SK-MEL-5 (cell line): ENCODE measurements around the gene RTL1. TPM values are rescaled to one million over a fixed set of nuclear protein-coding genes. Genes with fewer than 3 reads are reported as not detected.

Source experiments
- DNase-seq: peaks from one replicate; pipeline ENCODE4 v3.0.0-alpha.2; 2016; ENCODE audit warnings: low read depth, low spot score
- in situ Hi-C: cut with HindIII; loops from 2 replicates; pipeline ENCODE4 v1.10.0; 2016; ENCODE audit warnings: low sequenced_read_pairs, high pct_unique_total_duplicates, low pct_unique_long_range_greater_than_20kb
- total RNA-seq: library from RNA; depleted of rRNA; stranded (reverse); fragments of >200 nt; shearing (Covaris generic); gene quantifications from 2 replicates; pipeline ENCODE4 v1.2.3, GENCODE V29; 2014

RTL1 gene
- total RNA-seq, 1 experiment from 2014 or later = not detected

DNA sequence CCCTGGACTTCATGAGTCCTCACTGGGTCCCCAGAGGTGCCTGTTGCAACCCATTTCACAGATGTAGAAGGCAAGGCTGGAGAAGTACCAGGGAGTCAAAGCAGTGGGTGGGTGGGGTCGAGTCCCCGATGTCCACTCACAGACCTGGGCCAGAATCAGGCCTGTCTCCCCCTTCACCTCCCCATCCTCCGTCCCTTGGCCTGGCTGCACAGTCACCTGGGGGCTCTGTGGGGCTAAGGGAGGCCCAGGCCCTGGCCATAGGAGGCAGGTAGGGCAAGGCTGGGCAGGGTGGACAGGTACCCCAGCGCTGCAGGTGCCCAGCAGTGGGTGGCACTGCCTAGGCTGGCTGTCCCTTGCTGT lies 29.5 kb downstream of the RTL1 start:
- in situ Hi-C loops = no loop called here
- no peak for DNase-seq

DNA sequence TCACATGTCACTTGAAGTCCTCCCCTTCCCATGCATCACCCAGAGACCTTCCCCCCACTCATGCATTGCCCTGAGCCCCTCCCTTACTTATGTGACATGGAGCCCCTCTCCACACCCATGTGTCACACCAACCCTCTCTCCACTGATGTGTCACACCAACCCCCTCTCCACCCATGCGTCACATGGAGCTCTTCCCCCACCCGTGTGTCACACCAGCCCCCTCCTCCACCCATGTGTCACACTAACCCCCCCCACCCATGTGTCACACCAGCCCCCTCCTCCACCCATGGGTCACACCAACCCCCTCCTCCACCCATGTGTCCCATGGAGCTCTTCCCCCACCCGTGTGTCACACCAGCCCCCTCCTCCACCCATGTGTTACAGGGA lies 30.4 kb downstream of the RTL1 start:
- in situ Hi-C loops = no loop called here
- DNase-seq = no peak

DNA sequence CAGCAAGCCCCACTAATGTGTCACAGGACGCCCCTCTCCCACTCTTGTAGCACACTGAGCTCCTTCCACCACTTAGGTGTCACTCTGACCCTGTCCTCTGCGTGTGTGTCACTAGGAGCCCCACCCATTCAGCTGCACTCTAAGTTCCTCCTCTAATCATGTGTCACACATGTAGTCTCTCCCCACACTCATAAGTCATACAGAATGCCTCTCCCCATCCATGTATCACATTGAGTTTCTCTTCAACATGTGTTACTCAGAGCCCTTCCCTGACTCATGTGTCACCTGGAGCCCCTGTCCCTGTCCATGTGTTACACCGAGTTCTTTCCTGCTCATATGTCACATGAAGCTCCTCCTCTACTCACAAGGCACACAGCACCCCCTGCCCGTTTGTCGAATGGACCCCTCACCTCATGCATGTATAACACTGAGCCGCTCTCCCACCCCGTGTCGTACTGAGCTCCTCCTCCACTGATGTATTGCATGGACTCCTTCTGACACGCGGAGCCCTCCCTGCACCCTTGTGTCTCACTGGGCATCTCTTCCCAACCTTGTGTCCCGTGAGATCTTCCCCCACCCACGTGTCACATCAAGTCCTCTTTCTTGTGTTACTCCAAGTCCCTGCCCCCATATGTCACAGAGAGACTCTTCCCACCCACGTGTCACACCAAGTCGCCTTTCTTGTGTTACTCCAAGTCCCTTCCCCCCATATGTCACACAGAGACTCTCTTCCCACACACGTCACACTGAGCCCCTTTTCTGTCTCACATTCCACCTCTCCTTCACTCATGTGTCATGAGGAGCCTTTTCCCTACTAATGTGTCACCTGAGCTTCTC lies 31.0 kb downstream of the RTL1 start:
- DNase-seq = no peak
- in situ Hi-C loops = no loop called here

DNA sequence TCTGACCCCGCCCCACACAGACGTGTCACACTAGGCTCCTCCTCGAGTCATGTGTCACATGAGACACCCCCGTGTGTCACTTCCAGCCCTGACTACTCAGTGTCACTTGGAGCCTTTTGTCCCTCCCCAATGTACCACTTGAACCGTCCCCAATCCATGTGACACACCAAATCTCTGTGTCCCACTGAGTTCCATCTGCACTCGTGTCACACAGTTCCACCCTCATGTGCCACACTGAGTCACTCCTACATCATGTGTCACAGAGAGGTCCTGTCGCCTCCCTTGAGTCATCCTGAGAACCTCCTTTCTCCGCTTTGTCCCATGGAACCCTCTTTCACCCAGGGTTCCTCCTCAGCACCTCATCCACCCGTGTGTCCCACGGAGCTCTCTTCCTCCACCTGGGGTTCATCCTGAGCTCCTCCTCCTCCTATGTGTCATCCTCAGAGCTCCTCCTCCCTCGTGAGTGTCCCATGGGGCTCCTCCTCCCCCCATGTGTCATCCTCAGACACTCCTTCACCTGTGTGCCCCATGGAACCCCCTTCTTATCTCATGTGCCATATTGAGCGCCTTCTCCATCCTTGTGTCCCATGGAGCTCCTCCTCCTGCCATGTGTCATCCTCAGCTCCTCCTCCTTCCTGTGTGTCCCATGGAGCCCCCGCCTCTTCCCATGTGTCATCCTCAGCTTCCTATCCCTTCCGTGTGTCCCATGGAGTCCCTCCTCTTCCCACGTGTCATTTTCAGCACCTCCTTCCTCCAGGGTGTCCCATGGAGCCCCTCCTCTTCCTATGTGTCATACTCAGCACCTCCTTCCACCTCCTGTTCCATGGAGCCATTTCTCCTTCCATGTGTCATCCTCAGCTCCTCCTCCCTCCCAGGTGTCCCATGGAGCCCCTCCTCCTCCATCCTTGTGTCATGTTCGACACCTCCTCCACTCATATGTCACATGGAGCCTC lies 32.0 kb downstream of the RTL1 start:
- DNase-seq = no peak

DNA sequence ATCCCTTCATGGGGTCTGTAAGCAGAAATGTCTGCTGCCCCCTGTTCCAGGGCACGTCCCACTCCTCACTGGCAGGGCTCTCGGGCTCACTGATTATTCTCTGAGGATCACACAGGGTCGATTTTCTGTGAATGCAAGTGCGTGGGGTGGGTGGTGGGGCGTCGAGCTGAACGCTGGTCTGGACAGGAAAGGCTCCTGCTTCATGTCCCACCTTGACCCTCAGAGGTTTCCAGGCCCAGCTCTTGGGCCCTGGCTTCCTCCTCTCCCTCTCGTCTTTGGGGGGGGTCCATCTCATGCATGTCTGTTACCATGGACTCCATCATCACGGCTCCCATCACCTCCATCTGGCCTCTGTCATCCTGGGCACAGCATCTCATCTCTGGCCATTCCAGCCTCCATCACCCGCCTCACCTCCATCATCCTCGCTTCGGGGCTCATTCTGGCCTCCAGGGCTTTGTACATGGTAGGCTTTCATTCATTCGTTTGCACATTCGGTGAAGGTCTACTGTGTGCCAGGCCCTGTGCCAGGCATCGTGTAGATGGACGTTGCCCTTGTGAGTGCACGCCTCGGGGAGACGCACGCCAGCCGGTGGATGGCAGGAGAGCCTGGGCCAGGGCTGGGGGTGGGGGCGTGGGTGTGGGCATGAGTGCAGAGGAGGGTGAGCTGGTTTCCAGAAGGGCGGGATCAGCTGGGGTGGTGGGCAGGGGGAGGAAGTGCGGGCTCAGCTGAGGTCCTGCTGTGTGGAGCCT lies 34.7 kb downstream of the RTL1 start:
- in situ Hi-C loops = no loop called here
- no peak for DNase-seq

More for the DNA sequence above, 32.0 kb downstream of the RTL1 start:
- in situ Hi-C loops = no loop called here

DNA sequence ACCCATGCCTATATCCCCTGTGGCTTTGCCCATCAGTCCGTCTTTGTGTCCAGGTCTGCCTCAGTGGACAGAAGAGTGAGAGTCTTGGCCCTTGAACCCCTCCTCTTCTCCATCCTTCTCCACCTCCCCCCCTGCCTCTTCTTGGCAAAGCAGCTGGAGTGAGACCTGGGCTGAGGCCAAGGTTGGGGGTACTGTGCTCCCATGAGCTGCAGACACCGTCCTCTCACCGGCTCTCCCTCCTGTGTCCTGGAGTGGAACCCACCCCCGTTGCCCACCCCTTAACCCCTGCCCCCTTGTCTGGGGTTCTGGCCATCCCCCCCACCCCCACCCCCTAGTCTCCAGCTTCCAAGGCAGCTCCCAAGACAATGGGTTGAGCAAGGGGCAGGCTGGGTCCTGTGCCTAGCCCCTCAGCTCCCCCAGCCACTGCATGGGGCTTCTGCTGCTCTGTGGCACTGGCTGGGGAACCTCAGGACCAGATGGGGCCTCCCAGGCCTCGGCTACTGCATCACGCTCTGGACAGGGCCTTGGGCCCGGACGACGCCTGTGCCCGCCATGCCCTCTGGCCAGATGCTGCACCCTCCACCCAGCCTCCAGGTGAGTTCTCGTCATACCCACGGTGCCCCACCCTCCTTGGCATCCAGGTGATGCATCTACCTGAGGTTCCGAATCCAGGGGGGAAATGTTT lies 35.7 kb downstream of the RTL1 start:
- DNase-seq = no peak
- in situ Hi-C loops = no loop called here

DNA sequence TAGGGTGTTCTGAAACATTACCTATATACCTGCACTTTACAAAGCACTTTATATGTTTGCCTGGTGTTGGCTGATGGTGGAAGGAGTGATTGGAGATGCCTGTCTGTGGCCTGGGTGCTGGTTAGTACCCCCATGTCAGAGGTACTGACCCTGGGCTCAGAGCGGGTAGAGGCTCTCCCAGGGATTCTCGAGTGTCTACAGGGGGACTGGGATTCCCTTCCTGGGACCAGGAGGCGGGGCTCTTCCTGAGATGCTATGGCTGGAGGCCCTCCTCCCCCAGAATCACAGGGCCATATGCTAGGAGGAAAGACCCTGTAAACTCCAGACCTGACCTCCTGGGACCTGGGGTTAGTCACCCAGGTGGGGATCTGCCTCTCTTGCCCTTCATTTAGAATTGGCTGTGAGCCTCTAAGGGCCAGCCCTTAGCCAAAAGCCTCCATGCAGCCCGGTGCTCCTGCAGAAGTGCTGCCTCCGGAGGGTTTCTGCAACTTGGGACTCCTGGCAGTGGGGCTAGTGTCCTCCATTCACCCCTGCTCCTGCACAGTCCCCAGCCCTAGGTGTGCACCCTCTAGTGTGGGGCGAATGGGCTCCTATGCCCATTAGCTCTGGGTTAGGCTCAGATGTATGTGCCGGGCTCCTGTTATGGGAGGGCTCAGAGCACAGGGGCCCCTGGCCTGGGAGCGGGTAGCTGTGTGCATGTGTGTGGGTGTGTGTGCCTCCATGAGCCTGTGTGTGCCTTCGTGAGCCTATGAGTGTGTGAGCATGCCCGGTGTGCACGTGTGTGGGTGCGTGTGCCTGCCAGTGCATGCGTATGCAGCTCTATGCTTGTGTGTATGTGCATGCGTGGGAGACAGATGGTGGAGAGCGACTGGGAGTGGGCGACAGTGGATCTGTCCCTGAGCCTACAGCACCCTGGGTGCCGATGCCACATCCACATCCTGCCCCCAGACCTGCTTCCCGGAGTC lies 36.6 kb downstream of the RTL1 start:
- in situ Hi-C loops = no loop called here
- no peak for DNase-seq

DNA sequence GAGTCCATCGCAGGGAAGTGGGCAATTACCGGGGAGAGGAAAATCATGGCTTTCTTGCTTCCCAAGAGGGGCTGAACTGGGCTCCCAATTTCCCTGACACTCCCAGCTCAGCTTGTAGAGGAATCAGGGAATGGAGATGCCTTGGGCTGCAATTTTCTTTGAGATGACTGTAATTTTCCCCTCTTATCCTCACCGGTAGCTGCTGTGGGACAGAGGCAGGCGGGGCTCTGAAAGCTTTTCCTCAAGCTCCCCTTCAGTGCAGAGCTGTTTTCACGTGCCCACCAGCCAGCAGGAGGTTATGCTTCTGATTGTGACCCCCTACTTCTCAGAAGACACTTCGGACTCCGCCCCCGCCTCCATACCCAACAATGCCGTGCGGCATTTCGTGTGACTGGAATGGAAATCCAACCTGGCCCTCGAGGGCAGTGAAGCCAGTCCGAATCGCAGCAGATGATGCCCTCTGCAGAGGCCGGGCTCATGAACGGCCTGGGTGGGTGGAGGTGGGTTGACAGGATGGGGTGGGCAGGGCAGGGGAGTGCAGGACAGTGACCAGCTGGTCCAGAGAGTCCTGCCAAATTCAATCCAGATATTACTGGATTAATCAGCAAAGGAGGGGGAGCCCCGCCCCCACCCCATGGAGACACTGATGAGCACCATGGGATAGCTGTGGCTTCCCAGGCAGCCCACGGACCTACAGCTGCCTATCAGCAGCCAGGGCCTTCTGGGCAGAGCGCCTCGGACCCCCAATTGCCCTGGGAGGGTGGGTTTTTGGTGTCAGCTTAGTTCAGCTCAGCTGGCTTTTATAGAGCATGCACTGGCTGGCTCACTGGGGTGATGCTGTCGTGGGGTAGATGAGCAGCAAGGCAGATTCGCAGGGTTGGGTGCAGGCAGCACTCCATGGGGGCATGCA lies 37.6 kb downstream of the RTL1 start:
- DNase-seq = no peak
- in situ Hi-C loops = no loop called here

DNA sequence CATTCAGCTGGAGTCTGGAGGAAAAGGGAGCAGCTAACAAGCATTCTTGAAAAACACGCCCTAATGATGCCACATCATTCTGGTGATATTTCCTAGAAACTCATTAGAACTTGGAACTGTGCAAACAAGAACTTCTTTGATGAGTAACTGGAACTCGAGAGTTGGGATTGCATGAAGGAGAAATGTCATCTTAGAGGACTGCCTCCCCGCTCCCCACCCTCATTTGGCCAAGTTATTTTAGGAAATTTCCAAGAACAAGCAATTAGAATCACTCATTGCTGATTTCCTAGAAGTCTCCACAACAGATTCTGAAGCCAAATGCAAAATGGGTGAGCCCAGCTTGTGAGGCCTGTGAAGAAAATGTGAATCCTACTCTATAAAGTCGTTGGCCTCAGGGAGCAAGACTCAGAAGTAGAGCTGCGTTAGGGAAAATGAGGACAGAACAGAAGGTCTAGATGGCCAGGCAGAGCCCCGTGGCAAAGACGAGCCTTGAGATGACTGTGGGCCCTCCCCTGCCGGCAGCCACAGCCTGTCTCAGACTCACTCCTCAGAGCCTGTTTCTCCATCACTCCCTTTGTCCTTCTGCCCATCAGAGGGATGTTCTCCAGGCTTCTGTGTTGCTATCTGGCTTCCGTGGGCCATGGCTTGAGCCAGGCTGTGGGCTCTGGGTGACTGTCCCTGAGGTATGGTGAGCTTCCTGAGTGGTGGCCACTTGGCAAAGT lies 38.4 kb downstream of the RTL1 start:
- no peak for DNase-seq

DNA sequence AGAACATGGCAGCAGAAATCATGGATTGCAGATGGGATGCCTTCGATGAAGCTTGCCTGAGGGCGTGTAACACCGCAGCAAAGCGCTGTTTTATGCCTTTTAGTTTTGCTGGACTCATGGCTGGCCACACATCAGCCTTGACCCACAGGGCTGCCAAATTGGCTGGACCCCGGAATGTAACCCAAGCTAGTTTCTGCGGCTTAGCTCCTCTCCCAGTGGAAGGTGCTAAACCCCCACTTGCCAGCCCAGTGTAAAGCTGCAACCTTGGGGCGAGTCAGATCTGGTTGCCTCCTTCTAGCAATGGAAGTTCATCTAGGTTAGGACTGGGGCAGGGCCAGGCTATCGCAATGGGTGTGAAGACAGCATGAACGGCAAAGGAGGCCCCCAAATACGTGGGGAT lies 39.3 kb downstream of the RTL1 start:
- in situ Hi-C loops = no loop called here
- DNase-seq = no peak

More for the DNA sequence above, 38.4 kb downstream of the RTL1 start:
- in situ Hi-C loops = no loop called here

DNA sequence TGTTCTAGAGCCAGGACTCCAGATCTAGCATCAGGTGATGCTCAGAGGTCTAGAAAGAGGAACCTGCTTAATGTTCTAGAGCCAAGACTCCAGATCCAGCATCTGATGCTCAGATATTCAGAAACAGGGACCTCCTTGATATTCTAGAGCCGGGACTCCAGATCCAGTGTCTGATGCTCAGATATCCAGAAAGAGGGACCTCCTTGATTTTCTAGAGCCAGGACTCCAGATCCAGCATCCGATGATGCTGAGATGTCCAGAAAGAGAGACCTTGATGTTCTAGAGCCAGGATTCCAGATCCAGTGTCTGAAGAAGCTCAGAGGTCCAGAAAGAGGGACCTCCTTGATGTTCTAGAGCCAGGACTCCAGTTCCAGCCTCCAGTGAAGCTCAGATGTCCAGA lies 40.7 kb downstream of the RTL1 start:
- in situ Hi-C loops = no loop called here
- no peak for DNase-seq

DNA sequence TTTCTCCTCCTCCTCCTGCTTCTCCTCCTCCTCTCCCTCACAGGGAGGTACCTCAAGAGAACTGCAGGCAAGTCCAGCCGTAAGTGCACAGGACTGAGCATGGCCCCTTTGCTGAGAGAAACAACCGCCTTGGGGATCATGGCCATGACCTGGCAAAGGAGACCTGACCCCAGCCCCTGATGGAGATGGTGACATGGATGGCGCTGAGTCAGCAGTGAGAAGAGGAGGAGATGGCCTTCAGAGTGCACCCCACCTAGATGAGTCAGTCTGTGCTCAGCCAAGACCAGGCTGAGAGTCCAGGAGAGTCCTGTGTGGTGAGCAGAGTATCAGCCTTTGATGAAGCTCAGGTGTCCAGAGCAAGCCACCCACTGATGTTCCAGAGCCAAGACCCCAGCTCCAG lies 41.2 kb downstream of the RTL1 start:
- in situ Hi-C loops = no loop called here
- DNase-seq = no peak

DNA sequence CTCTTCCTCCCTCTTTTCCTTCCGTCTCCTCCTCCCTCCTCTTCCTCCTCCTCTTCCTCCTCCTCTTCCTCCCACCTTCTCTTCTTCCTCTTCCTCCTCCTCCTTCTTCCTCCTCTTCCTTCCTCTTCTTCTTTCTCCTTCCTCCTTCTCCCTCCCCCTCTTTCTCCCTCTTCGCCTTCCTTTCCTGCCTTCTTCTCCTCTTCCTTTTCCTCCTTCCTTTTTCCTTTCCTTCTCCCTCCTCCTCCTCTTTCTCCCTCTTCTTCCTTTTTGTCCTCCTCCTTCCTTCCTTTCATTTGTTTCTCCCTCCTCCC lies 41.6 kb downstream of the RTL1 start:
- in situ Hi-C loops = no loop called here
- DNase-seq = no peak

DNA sequence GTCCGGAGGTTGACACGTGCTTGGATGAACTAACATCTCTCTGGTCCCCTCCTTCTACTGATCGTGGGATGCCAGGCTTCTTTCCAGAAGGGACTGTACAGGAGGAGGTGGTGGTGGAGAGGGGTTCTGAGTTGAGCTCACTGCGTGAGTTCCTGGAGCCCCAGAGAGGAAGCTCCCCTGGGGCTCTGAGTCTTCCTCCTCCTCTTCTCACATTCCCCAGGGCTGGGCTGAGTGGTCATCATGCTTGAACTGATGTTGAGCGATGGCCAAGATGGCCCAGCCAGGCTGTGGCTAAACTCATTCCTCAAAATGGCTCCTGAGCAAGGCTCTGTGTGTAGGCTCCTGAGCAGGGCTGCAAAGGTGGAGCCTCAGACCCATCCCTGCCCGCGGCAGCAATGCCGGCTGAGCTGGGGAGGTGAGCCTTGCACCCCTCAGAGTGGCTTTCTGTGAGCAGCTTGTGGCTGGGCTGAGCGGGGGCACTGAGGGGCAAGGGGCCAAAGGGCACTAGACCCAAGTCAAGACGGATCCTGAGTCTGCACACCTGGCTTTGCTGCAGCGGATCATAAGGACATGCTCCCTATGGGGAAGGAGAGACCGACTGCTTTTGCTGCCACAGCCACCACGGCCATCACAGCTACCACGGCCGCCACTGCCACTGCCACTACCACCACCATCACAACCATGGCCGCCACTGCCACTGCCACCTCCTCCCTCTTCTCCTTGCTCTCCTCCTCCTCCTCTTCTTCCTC lies 42.2 kb downstream of the RTL1 start:
- DNase-seq = no peak
- in situ Hi-C loops = no loop called here
